Measurements from ENCODE around the gene DNAI2. TPM values are rescaled to one million over a fixed set of nuclear protein-coding genes. Genes with fewer than 3 reads are reported as not detected.

Gene DNAI2, protein sequence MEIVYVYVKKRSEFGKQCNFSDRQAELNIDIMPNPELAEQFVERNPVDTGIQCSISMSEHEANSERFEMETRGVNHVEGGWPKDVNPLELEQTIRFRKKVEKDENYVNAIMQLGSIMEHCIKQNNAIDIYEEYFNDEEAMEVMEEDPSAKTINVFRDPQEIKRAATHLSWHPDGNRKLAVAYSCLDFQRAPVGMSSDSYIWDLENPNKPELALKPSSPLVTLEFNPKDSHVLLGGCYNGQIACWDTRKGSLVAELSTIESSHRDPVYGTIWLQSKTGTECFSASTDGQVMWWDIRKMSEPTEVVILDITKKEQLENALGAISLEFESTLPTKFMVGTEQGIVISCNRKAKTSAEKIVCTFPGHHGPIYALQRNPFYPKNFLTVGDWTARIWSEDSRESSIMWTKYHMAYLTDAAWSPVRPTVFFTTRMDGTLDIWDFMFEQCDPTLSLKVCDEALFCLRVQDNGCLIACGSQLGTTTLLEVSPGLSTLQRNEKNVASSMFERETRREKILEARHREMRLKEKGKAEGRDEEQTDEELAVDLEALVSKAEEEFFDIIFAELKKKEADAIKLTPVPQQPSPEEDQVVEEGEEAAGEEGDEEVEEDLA
- total RNA-seq (2021) (0.21 to 0.26 TPM (median 0.23 TPM) in 3 replicates), Bru-seq, nascent RNA (percentile 8 among the genes with signal in this experiment)
- long read RNA-seq, experiment 1, partial matches to known transcripts, result 0 of 1 reads
- long read RNA-seq, experiment 1, other reads (novel, unspliced or antisense), result 1 of 1 reads
- long read RNA-seq, experiment 2, partial matches to known transcripts, result 0 of 1 reads
- long read RNA-seq, experiment 2, other reads (novel, unspliced or antisense), result 1 of 1 reads
- long read RNA-seq, experiment 3, result 0 reads

DNA sequence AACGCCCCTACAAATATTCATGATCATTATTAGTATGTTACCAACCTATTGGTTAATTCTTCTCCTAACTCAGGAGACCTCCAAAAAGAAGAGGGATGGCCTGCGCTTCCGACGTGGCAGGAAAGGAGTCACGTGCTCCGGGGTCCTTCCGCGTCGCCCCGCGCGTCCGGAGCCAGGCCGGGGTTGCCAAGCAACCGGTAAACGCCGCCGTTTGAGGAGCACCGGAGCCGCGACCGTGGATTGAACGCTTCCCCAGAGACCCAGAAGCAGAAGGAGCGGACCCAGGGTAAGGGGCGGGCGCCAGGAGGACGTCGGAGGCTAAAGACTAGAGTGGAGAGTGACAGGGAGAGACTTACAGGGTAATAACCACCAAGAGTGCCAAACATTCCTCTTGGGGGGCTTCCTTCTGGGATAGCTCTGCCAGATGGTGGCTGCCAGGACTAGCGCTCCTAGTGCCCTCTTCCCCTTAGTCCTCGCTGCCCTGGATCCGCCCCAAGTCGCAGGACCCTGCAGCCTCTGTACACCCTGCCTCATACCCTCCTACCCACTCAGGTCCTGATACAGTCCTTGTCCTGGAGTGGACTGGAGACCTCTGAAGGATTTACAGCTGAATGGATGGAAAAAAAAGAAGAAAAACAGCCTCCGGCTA lies at the start of gene DNAI2:
DNAI2 (plus strand) TSS at position 175 of the 649 bp plus-strand sequence. CDS start 7,584 bp downstream, outside the sequence.
- H3K27ac Mint-ChIP-seq, result no peak within 1 kb of the TSS
- no peaks in the 10 kb centered on the region for H3K36me3 Mint-ChIP-seq
- peak within 1 kb of the TSS; percentile 62 for H3K4me3 Mint-ChIP-seq
- ChIA-PET POLR2A (interaction anchor here (0.8 kb wide), 1 partner anchor 10 kb away, joined by 3 read pairs; no protein-coding TSS in a partner anchor), CTCF (interaction anchor here (0.8 to 2.7 kb wide), 9 partner anchors 11 to 77 kb away, joined by 3 to 13 read pairs (median 4); no protein-coding TSS in a partner anchor)
- no peaks in the 10 kb centered on the region for H3K9me3 Mint-ChIP-seq
- ATAC-seq (peak; percentile 68), DNase-seq (ENCODE audit: low spot score) (peak; percentile 57)
- peaks cover 32% of the 10 kb centered on the region for H3K4me1 Mint-ChIP-seq
- H3K27me3 Mint-ChIP-seq (ENCODE audit: low read depth), result peaks cover 38% of the 10 kb centered on the region
- no peak for TF ChIP-seq ELF4 (CRISPR knock-in tag; IDR thresholded peaks at IDR 0.05; ENCODE audit: low read depth)
- TF ChIP-seq, protein P1, sequence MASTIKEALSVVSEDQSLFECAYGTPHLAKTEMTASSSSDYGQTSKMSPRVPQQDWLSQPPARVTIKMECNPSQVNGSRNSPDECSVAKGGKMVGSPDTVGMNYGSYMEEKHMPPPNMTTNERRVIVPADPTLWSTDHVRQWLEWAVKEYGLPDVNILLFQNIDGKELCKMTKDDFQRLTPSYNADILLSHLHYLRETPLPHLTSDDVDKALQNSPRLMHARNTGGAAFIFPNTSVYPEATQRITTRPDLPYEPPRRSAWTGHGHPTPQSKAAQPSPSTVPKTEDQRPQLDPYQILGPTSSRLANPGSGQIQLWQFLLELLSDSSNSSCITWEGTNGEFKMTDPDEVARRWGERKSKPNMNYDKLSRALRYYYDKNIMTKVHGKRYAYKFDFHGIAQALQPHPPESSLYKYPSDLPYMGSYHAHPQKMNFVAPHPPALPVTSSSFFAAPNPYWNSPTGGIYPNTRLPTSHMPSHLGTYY (CRISPR knock-in tag; IDR thresholded peaks at IDR 0.05), result no peak
- TF ChIP-seq, protein P2, sequence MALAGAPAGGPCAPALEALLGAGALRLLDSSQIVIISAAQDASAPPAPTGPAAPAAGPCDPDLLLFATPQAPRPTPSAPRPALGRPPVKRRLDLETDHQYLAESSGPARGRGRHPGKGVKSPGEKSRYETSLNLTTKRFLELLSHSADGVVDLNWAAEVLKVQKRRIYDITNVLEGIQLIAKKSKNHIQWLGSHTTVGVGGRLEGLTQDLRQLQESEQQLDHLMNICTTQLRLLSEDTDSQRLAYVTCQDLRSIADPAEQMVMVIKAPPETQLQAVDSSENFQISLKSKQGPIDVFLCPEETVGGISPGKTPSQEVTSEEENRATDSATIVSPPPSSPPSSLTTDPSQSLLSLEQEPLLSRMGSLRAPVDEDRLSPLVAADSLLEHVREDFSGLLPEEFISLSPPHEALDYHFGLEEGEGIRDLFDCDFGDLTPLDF (CRISPR knock-in tag; IDR thresholded peaks at IDR 0.05), result no peak
- TF ChIP-seq ZNF121 (CRISPR knock-in tag; IDR thresholded peaks at IDR 0.05), result no peak
- TF ChIP-seq, protein P3, sequence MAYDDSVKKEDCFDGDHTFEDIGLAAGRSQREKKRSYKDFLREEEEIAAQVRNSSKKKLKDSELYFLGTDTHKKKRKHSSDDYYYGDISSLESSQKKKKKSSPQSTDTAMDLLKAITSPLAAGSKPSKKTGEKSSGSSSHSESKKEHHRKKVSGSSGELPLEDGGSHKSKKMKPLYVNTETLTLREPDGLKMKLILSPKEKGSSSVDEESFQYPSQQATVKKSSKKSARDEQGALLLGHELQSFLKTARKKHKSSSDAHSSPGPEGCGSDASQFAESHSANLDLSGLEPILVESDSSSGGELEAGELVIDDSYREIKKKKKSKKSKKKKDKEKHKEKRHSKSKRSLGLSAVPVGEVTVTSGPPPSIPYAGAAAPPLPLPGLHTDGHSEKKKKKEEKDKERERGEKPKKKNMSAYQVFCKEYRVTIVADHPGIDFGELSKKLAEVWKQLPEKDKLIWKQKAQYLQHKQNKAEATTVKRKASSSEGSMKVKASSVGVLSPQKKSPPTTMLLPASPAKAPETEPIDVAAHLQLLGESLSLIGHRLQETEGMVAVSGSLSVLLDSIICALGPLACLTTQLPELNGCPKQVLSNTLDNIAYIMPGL (CRISPR knock-in tag; IDR thresholded peaks at IDR 0.05), result no peak
- TF ChIP-seq, protein P4, sequence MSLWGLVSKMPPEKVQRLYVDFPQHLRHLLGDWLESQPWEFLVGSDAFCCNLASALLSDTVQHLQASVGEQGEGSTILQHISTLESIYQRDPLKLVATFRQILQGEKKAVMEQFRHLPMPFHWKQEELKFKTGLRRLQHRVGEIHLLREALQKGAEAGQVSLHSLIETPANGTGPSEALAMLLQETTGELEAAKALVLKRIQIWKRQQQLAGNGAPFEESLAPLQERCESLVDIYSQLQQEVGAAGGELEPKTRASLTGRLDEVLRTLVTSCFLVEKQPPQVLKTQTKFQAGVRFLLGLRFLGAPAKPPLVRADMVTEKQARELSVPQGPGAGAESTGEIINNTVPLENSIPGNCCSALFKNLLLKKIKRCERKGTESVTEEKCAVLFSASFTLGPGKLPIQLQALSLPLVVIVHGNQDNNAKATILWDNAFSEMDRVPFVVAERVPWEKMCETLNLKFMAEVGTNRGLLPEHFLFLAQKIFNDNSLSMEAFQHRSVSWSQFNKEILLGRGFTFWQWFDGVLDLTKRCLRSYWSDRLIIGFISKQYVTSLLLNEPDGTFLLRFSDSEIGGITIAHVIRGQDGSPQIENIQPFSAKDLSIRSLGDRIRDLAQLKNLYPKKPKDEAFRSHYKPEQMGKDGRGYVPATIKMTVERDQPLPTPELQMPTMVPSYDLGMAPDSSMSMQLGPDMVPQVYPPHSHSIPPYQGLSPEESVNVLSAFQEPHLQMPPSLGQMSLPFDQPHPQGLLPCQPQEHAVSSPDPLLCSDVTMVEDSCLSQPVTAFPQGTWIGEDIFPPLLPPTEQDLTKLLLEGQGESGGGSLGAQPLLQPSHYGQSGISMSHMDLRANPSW (CRISPR knock-in tag; conservative IDR thresholded peaks at IDR 0.05; ENCODE audit: low read depth), result no peak
- TF ChIP-seq, protein P5, sequence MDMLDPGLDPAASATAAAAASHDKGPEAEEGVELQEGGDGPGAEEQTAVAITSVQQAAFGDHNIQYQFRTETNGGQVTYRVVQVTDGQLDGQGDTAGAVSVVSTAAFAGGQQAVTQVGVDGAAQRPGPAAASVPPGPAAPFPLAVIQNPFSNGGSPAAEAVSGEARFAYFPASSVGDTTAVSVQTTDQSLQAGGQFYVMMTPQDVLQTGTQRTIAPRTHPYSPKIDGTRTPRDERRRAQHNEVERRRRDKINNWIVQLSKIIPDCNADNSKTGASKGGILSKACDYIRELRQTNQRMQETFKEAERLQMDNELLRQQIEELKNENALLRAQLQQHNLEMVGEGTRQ (CRISPR knock-in tag; IDR thresholded peaks at IDR 0.05), result peak; percentile 92
- TF ChIP-seq, protein P6, sequence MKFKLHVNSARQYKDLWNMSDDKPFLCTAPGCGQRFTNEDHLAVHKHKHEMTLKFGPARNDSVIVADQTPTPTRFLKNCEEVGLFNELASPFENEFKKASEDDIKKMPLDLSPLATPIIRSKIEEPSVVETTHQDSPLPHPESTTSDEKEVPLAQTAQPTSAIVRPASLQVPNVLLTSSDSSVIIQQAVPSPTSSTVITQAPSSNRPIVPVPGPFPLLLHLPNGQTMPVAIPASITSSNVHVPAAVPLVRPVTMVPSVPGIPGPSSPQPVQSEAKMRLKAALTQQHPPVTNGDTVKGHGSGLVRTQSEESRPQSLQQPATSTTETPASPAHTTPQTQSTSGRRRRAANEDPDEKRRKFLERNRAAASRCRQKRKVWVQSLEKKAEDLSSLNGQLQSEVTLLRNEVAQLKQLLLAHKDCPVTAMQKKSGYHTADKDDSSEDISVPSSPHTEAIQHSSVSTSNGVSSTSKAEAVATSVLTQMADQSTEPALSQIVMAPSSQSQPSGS (CRISPR knock-in tag; IDR thresholded peaks at IDR 0.05; ENCODE audit: borderline replicate concordance, low read depth), result no peak
- TF ChIP-seq, protein P7, sequence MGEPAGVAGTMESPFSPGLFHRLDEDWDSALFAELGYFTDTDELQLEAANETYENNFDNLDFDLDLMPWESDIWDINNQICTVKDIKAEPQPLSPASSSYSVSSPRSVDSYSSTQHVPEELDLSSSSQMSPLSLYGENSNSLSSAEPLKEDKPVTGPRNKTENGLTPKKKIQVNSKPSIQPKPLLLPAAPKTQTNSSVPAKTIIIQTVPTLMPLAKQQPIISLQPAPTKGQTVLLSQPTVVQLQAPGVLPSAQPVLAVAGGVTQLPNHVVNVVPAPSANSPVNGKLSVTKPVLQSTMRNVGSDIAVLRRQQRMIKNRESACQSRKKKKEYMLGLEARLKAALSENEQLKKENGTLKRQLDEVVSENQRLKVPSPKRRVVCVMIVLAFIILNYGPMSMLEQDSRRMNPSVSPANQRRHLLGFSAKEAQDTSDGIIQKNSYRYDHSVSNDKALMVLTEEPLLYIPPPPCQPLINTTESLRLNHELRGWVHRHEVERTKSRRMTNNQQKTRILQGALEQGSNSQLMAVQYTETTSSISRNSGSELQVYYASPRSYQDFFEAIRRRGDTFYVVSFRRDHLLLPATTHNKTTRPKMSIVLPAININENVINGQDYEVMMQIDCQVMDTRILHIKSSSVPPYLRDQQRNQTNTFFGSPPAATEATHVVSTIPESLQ (CRISPR knock-in tag; IDR thresholded peaks at IDR 0.05), result no peak
- TF ChIP-seq SOX15 (CRISPR knock-in tag; IDR thresholded peaks at IDR 0.05), result no peak
- TF ChIP-seq, protein P8, sequence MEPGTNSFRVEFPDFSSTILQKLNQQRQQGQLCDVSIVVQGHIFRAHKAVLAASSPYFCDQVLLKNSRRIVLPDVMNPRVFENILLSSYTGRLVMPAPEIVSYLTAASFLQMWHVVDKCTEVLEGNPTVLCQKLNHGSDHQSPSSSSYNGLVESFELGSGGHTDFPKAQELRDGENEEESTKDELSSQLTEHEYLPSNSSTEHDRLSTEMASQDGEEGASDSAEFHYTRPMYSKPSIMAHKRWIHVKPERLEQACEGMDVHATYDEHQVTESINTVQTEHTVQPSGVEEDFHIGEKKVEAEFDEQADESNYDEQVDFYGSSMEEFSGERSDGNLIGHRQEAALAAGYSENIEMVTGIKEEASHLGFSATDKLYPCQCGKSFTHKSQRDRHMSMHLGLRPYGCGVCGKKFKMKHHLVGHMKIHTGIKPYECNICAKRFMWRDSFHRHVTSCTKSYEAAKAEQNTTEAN (CRISPR knock-in tag; IDR thresholded peaks at IDR 0.05), result no peak
- TF ChIP-seq, protein P9, sequence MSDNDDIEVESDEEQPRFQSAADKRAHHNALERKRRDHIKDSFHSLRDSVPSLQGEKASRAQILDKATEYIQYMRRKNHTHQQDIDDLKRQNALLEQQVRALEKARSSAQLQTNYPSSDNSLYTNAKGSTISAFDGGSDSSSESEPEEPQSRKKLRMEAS (CRISPR knock-in tag; IDR thresholded peaks at IDR 0.05), result peak; percentile 71
- no peak for TF ChIP-seq TP53 (CRISPR knock-in tag; IDR thresholded peaks at IDR 0.05)
- TF ChIP-seq TEAD1 (CRISPR knock-in tag; IDR thresholded peaks at IDR 0.05), result no peak

All from WTC11 (cell line).